ENCODE results near the gene TCEANC. TPM values are rescaled to one million over a fixed set of nuclear protein-coding genes. Genes with fewer than 3 reads are reported as not detected.

The TCEANC gene
- total RNA-seq, 1 experiment from 2014 or later: 0.92 TPM

- Histone ChIP-seq H3K9me3 (ENCODE audit: control insufficient read depth, insufficient read depth, low read depth, low read length) (no peaks in the 10 kb centered on the region), H3K4me3 (ENCODE audit: low read depth in 2 of 2, low read length in 2 of 2) (no peak overlapping the region), H3K36me3 (ENCODE audit: control insufficient read depth, insufficient read depth, low read length) (no peaks in the 10 kb centered on the region), H3K27ac (ENCODE audit: low read length) (no peak overlapping the region), H3K27me3 (ENCODE audit: control insufficient read depth, insufficient read depth, low read length) (no peaks in the 10 kb centered on the region), H3K4me1 (ENCODE audit: control insufficient read depth, insufficient read depth, low read length) (peaks cover 3% of the 10 kb centered on the region)
- ChIA-PET CTCF (no interaction called here), POLR2A (interaction anchor here (0.5 kb wide), 1 partner anchor 8 kb away, joined by 4 read pairs; no protein-coding TSS in a partner anchor)
- ATAC-seq (no peak), DNase-seq (ENCODE audit: low read depth, low spot score) (no peak)
- BruUV-seq (replicated peaks): no TSS peak
- intact Hi-C loops (cut with micrococcal nuclease; ENCODE audit: unreplicated experiment): no loop called here
- in situ Hi-C loops (cut with HindIII; ENCODE audit: low pct_unique_long_range_greater_than_20kb, low sequenced_read_pairs): no loop called here
- TF ChIP-seq SIN3A (IDR thresholded peaks at IDR 0.05; ENCODE audit: borderline replicate concordance, insufficient read depth, low read depth, low read length) (no peak), TCF7L2 (IDR thresholded peaks at IDR 0.05; ENCODE audit: low read depth, low read length) (no peak), CTCF (IDR thresholded peaks at IDR 0.05) (no peak), REST (IDR thresholded peaks at IDR 0.05; ENCODE audit: insufficient read depth in 1 of 2, low read depth in 2 of 2, low read length in 1 of 2) (no peak)
These were observed 39.0 kb downstream of the TCEANC start for GRCh38 chrX:13691841-13692371.

GRCh38 chrX:13692771-13693231 lies 39.9 kb downstream of the TCEANC start:
- no peak overlapping the region for H3K27ac ChIP-seq (ENCODE audit: low read length)
- no TSS peak for BruUV-seq (replicated peaks)
- POLR2A ChIA-PET: no interaction called here
- no peak for TF ChIP-seq CTCF (IDR thresholded peaks at IDR 0.05)
- no peak for TF ChIP-seq REST (IDR thresholded peaks at IDR 0.05; ENCODE audit: insufficient read depth in 1 of 2, low read depth in 2 of 2, low read length in 1 of 2)
- no peak for ATAC-seq
- no peak overlapping the region for H3K4me3 ChIP-seq (ENCODE audit: low read depth in 2 of 2, low read length in 2 of 2)
- no peaks in the 10 kb centered on the region for H3K27me3 ChIP-seq (ENCODE audit: control insufficient read depth, insufficient read depth, low read length)
- DNase-seq (ENCODE audit: low read depth, low spot score): no peak
- no peaks in the 10 kb centered on the region for H3K36me3 ChIP-seq (ENCODE audit: control insufficient read depth, insufficient read depth, low read length)
- no peaks in the 10 kb centered on the region for H3K9me3 ChIP-seq (ENCODE audit: control insufficient read depth, insufficient read depth, low read depth, low read length)
- H3K4me1 ChIP-seq (ENCODE audit: control insufficient read depth, insufficient read depth, low read length): peaks cover 3% of the 10 kb centered on the region
- CTCF ChIA-PET: no interaction called here
- in situ Hi-C loops (cut with HindIII; ENCODE audit: low pct_unique_long_range_greater_than_20kb, low sequenced_read_pairs): no loop called here
- intact Hi-C loops (cut with micrococcal nuclease; ENCODE audit: unreplicated experiment): no loop called here
